HG03095 (cell line): Measurements from ENCODE around the gene SPATA2L.
A peak's percentile ranks its signal among the peaks of the same experiment; 100 is the strongest.
"Not testable (repeated sequence)": the region's sequence is repeated elsewhere in the genome, so short reads cannot be mapped to it uniquely, and the experiment has no call there.

Experiments used
- ATAC-seq: cut with Tn5 transposase; IDR thresholded peaks from one replicate; pipeline ENCODE4 v1.9.1; 2021; ENCODE audit warnings: moderate library complexity; ENCODE audit not compliant: unreplicated experiment

SPATA2L gene

DNA sequence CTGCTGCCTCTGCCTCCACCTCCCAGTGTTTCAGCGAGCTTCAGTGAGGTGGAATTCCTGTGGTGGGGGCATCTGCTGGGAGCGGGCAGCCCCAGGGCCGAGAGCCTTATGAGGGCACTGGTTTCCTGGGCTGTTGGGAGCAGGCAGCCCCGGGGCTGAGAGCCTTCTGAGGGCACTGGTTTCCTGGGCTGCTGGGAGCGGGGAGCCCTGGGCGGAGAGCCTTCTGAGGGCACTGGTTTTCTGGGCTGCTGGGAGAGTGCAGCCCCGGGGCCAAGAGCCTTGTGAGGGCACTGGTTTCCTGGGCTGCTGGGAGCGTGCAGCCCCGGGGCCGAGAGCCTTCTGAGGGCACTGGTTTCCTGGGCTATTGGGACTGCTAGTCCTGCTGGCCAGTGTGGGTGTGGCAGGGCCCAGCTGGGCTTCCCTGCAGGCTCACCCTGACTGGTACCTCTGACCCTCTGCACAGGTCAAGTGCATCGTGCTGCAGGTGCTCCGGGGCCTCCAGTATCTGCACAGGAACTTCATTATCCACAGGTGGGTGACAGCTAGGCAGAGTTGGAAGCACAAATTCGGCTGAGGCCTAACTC is 9.4 kb downstream of the SPATA2L start:
- ATAC-seq: no peak

GRCh38 chr16:89691231-89691985 is 10.1 kb downstream of the SPATA2L start:
- no peak for ATAC-seq

GRCh38 chr16:89690392-89690901 is 11.1 kb downstream of the SPATA2L start:
- ATAC-seq: no peak

DNA sequence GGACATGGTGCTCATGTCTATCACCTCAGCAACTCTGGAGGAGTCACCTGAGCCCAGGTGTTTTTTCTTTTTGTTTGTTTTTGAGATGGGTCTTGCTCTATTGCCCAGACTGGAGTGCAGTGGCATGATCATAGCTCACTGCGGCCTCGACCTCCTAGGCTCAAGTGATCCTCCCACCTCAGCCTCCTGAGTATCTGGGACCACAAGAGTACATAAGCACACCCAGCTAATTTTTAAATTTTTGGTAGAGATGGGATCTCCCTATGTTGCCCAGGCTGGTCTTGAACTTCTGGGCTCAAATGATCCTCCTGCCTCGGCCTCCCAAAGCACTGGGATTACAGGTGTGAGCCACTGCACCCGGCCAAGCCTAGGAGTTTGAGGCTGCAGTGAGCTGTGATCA is 11.9 kb downstream of the SPATA2L start:
- ATAC-seq: not testable (repeated sequence)

GRCh38 chr16:89689142-89689541 is 12.4 kb downstream of the SPATA2L start:
- no peak for ATAC-seq

DNA sequence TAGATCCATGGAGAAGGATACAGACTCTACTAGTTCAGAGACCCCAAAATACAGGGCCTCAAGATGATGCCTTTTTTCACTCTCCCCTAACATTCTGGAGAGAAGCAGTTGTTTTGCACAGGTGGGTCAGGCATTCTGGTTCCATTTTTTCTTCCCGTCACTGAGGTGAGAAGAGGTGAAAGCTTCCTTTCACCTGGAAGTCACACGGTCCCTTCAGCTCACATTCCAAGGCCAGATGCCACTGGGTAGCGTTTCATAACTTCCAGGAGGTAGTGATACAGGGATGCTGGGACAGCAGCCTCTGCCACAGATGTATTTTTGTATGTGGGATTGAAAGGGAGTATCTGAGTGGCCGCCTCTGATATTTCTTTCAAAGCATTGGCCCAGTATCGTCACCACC is 13.1 kb downstream of the SPATA2L start:
- no peak for ATAC-seq

- ATAC-seq: peak; percentile 23
Measured at GRCh38 chr16:89687092-89687940, 14.2 kb downstream of the SPATA2L start.

DNA sequence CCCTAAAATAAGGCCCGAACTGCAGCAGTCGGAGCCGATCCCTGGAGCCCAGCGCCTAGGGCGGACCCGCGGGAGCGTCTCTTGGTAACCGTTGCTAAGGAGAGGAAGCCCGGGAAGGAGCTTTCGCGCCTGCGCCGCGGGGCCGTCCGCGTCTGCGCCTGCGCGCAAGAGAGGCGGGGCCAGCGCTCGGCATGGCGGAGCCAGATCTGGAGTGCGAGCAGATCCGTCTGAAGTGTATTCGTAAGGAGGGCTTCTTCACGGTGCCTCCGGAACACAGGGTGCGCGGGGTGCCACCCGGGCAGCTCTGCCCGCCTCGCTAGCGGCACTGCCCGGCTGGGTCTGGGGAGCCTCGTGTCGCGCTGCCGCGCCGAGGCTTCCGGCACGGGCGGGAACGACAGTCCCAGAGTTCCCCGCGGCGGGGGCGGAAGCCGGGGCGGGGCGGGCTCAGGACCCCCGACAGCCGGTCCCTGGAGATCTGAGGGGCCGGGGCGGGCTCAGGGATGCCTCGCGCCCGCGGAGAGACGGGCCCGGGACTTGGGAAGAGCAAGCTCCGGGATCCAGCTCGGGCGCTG is 14.9 kb downstream of the SPATA2L start, which contains the start of gene CDK10:
Gene CDK10, plus strand, starts transcription at position 170 of the 572 bp plus-strand sequence. Its CDS starts 22 bp downstream, at position 192.
- peak; percentile 73 for ATAC-seq

DNA sequence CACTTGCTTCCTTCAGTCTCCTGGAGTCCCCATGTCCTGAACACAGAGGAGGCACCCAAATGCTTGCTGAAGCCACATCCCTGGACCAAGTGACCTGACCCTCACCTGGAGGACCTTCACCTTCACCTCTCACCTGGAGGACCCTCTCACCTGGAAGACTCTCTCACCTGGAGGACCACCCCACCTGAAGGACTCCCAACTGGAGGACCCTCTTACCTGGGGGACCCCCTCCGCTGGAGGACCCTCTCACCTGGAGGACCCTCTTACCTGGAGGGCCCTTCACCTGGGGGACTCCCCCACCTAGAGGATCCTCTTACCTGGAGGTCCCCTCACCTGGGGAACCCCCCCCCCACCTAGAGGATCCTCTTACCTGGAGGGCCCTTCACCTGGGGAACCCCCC is 15.6 kb downstream of the SPATA2L start:
- ATAC-seq: no peak

DNA sequence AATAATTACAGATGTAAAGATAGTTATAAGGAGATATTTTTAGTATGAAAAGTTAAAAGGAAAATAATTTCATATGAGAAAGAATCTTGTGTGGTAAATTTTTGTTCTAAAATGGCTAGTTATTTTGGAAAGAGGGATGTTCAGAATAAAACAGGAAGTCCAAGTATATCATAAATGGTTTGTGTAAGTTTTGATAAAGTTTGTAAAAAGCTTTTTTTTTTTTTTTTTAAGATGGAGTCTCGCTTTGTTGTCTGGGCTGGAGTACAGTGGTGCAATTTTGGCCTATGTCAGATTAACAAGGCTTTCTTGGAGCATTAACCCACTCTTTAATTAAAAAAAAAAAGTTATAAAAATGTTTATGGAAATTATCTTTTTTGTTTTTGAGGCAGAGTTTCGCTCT is 23.2 kb downstream of the SPATA2L start:
- ATAC-seq: no peak

- no peak for ATAC-seq
Measured at GRCh38 chr16:89672177-89672941, 29.1 kb downstream of the SPATA2L start.

- not testable (repeated sequence) for ATAC-seq
Measured at GRCh38 chr16:89671565-89671964, 29.9 kb downstream of the SPATA2L start.

- no peak for ATAC-seq
Measured at GRCh38 chr16:89670496-89671431, 30.7 kb downstream of the SPATA2L start.

DNA sequence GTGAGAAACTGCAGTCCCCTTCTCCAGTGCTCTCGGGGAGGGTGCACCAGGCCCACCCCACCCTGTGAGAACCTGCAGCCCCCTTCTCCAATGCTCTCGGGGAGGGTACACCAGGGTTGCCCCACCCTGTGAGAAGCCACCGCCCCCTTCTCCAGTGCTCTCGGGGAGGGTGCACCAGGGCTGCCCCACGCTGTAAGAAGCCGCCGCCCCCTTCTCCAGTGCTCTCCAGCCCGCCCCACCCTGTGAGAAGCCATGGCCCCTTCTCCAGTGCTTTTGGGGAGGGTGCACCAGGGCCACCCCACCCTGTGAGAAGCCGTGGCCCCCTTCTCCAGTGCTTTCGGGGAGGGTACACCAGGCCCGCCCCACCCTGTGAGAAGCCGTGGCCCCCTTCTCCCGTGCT is 31.8 kb downstream of the SPATA2L start:
- ATAC-seq: no peak

DNA sequence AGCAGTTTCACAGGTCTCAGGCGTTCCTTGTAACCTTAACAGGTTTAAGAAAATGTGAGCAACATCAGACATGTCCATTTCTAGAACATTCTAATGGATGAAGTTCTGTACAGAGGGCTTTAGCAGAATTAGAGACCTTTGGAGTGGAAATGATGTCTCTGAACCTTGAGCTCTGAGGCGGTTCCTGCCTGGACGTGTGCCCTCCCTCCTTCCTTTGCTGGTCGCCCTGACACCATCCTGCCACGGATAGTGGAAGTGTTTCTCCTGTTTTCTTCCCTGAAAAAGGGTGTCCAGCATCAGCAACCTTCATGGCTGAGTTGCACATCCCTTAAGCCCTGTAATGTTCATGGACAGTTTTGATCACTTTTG is 32.7 kb downstream of the SPATA2L start:
- ATAC-seq: no peak

DNA sequence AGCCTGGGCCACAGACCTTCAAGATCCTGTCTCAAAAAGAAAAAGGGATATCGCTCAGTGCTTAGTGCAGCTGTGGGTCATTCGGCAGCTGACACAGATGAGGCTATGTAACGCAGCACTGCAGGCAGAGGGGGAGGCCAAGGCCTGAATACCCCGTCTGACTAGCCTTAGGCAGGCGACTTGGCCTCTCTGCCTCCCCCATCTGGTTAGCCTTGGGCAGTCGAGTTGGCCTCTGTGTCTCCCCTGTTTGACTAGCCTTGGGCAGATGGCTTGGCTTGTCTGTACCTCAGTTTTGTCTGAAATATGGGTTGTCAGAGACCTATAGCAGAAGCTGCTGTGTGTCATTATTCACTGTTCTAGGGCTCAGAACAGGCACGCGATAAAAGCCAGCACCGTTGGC is 33.9 kb downstream of the SPATA2L start:
- ATAC-seq: no peak

DNA sequence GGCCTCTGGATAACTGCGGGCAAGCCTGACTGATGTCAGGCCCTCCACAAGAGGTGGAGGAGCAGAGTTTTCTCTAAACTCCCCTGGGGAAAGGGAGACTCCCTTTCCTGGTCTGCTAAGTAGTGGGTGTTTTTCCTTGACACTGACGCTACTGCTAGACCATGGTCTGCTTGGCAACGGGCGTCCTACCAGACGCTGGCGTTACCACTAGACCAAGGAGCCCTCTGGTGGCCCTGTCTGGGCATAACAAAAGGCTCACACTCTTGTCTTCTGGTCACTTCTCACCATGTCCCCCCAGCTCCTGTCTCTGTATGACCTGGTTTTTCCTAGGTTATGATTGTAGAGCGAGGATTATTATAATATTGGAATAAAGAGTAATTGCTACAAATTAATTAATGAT is 34.5 kb downstream of the SPATA2L start:
- not testable (repeated sequence) for ATAC-seq

GRCh38 chr16:89664238-89664637 is 37.3 kb downstream of the SPATA2L start:
- not testable (repeated sequence) for ATAC-seq

- ATAC-seq: no peak
Measured at GRCh38 chr16:89661215-89661614, 40.3 kb downstream of the SPATA2L start.
